ENCODE data around the gene CROT. TPM values are rescaled to one million over a fixed set of nuclear protein-coding genes. Genes with fewer than 3 reads are reported as not detected.

Gene CROT
- polyA plus RNA-seq, 2 of the 4 experiments (the other 2 are of a cell fraction), result 12.3 to 18.2 TPM

DNA sequence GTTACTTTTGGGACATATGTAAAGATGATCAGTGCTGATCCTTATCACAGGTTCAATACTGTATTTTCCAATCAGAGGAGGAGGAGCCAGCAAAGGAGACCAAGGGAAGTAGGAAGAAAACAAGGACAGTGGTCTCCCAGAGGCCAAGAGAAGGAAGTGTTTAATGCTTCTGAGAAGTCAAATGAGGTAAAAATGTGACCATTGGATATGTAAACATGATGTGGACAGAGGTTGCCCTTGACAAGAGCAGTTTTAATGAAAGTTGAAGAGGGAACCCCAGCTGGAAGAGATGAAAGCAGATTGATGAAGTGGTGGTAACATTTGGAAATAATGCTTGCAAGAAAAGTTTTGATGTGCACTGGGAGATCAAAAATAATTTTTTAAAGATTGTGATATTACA, 18.8 kb downstream of the CROT start:
- Histone ChIP-seq H3K27ac (no peak overlapping the region), H3K4me1 (no peaks in the 10 kb centered on the region), H3K4me3 (no peak overlapping the region), H3K4me2 (no peak overlapping the region), H3K9me3 (no peaks in the 10 kb centered on the region)
- CTCF ChIA-PET, result no interaction called here
- ATAC-seq, result no peak
- no peak for FAIRE-seq
- DNase-seq (ENCODE audit: low read depth in 1 of 2, low spot score in 1 of 2), result no peak
- TF ChIP-seq NPAS2 (CRISPR knock-in tag; IDR thresholded peaks at IDR 0.05; ENCODE audit: borderline replicate concordance) (no peak), CHD4 (IDR thresholded peaks at IDR 0.05; ENCODE audit: borderline replicate concordance) (no peak), GATA3 (IDR thresholded peaks at IDR 0.05; ENCODE audit: borderline replicate concordance) (no peak), HDAC2 (IDR thresholded peaks at IDR 0.05) (no peak), ZSCAN20 (CRISPR knock-in tag; IDR thresholded peaks at IDR 0.05) (no peak), ZC3H11A (IDR thresholded peaks at IDR 0.05) (no peak), BHLHE40 (IDR thresholded peaks at IDR 0.05; ENCODE audit: low read depth, low read length) (no peak), MAZ (IDR thresholded peaks at IDR 0.05; ENCODE audit: borderline replicate concordance, low read depth, low read length) (no peak), ZNF302 (CRISPR knock-in tag; IDR thresholded peaks at IDR 0.05) (no peak), TP53 (CRISPR knock-in tag; IDR thresholded peaks at IDR 0.05) (no peak), CBX8 (IDR thresholded peaks at IDR 0.05) (no peak), MYC (IDR thresholded peaks at IDR 0.05; ENCODE audit: borderline replicate concordance, low read length) (no peak), HOXA7 (CRISPR knock-in tag; IDR thresholded peaks at IDR 0.05) (no peak), ESRRA (IDR thresholded peaks at IDR 0.05; ENCODE audit: borderline replicate concordance, low read length) (no peak), MAFK (IDR thresholded peaks at IDR 0.05; ENCODE audit: partially characterized antibody) (no peak), SREBF2 (IDR thresholded peaks at IDR 0.05) (no peak), FOSB (CRISPR knock-in tag; IDR thresholded peaks at IDR 0.05) (no peak)
- TF ChIP-seq, protein P1, sequence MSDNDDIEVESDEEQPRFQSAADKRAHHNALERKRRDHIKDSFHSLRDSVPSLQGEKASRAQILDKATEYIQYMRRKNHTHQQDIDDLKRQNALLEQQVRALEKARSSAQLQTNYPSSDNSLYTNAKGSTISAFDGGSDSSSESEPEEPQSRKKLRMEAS (IDR thresholded peaks at IDR 0.05), result no peak
- TF ChIP-seq, protein P2, sequence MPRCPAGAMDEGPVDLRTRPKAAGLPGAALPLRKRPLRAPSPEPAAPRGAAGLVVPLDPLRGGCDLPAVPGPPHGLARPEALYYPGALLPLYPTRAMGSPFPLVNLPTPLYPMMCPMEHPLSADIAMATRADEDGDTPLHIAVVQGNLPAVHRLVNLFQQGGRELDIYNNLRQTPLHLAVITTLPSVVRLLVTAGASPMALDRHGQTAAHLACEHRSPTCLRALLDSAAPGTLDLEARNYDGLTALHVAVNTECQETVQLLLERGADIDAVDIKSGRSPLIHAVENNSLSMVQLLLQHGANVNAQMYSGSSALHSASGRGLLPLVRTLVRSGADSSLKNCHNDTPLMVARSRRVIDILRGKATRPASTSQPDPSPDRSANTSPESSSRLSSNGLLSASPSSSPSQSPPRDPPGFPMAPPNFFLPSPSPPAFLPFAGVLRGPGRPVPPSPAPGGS (IDR thresholded peaks at IDR 0.05), result no peak
- TF ChIP-seq, protein P3, sequence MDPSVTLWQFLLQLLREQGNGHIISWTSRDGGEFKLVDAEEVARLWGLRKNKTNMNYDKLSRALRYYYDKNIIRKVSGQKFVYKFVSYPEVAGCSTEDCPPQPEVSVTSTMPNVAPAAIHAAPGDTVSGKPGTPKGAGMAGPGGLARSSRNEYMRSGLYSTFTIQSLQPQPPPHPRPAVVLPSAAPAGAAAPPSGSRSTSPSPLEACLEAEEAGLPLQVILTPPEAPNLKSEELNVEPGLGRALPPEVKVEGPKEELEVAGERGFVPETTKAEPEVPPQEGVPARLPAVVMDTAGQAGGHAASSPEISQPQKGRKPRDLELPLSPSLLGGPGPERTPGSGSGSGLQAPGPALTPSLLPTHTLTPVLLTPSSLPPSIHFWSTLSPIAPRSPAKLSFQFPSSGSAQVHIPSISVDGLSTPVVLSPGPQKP (IDR thresholded peaks at IDR 0.05; ENCODE audit: low read depth, low read length), result no peak
- POLR2A ChIA-PET, result no interaction called here

DNA sequence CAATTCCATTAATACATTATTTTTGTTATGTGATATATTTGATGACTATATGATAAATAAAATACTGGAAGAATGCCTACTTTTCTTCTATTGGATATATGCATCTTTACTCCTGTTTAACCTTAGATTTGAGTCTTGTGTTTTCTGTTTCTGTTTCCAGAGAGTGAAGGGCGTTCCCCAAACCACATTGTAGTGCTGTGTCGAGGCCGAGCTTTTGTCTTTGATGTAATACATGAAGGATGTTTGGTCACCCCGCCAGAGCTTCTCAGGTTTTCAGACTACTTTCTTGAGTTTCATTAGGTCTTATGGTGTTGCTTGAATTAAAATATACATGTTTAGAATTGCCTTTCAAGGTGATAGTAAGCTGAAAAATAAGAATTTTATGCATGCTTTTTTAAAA, 23.8 kb downstream of the CROT start:
- WGBS (ENCODE audit: missing lambda C conversion rate), result 92% methylated on average over 4 of the region's 4 CpGs
- no peak for TF ChIP-seq RFX5 (IDR thresholded peaks at IDR 0.05)
- TF ChIP-seq, protein P4, sequence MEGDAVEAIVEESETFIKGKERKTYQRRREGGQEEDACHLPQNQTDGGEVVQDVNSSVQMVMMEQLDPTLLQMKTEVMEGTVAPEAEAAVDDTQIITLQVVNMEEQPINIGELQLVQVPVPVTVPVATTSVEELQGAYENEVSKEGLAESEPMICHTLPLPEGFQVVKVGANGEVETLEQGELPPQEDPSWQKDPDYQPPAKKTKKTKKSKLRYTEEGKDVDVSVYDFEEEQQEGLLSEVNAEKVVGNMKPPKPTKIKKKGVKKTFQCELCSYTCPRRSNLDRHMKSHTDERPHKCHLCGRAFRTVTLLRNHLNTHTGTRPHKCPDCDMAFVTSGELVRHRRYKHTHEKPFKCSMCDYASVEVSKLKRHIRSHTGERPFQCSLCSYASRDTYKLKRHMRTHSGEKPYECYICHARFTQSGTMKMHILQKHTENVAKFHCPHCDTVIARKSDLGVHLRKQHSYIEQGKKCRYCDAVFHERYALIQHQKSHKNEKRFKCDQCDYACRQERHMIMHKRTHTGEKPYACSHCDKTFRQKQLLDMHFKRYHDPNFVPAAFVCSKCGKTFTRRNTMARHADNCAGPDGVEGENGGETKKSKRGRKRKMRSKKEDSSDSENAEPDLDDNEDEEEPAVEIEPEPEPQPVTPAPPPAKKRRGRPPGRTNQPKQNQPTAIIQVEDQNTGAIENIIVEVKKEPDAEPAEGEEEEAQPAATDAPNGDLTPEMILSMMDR (IDR thresholded peaks at IDR 0.05), result no peak
- TF ChIP-seq TFCP2L1 (CRISPR knock-in tag; IDR thresholded peaks at IDR 0.05), result no peak
- TF ChIP-seq CHD2 (IDR thresholded peaks at IDR 0.05; ENCODE audit: low read length, partially characterized antibody), result no peak
- TF ChIP-seq, protein P1 (IDR thresholded peaks at IDR 0.05), result no peak
- TF ChIP-seq ZNF302 (CRISPR knock-in tag; IDR thresholded peaks at IDR 0.05), result no peak
- TF ChIP-seq SMC3 (IDR thresholded peaks at IDR 0.05), result no peak
- TF ChIP-seq, protein P5, sequence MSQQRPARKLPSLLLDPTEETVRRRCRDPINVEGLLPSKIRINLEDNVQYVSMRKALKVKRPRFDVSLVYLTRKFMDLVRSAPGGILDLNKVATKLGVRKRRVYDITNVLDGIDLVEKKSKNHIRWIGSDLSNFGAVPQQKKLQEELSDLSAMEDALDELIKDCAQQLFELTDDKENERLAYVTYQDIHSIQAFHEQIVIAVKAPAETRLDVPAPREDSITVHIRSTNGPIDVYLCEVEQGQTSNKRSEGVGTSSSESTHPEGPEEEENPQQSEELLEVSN (IDR thresholded peaks at IDR 0.05; ENCODE audit: borderline replicate concordance, low read depth), result no peak
- TF ChIP-seq, protein P3 (IDR thresholded peaks at IDR 0.05; ENCODE audit: low read depth, low read length), result no peak
- TF ChIP-seq EHMT2 (IDR thresholded peaks at IDR 0.05; ENCODE audit: low read depth), result no peak
- TF ChIP-seq KDM1A (IDR thresholded peaks at IDR 0.05; ENCODE audit: low read depth), result no peak
- TF ChIP-seq RCOR1 (IDR thresholded peaks at IDR 0.05; ENCODE audit: low read depth, low read length), result no peak
- no peak for TF ChIP-seq NFE2L2 (conservative IDR thresholded peaks at IDR 0.05; ENCODE audit: low read length)
- TF ChIP-seq HEYL (CRISPR knock-in tag; IDR thresholded peaks at IDR 0.05), result no peak
- no peak for TF ChIP-seq ZSCAN20 (CRISPR knock-in tag; IDR thresholded peaks at IDR 0.05)
- no peak for TF ChIP-seq MAZ (IDR thresholded peaks at IDR 0.05; ENCODE audit: borderline replicate concordance, low read depth, low read length)
- no peak for TF ChIP-seq POLR2AphosphoS2 (conservative IDR thresholded peaks at IDR 0.05; ENCODE audit: low read length)
- Histone ChIP-seq H3K27ac (no peak overlapping the region), H3K4me3 (no peak overlapping the region), H3K4me1 (peaks cover 7% of the 10 kb centered on the region; the same call in 2 of the 3 replicates), H3K9me3 (no peaks in the 10 kb centered on the region), H3K4me2 (no peak overlapping the region)
- ATAC-seq (no peak), FAIRE-seq (no peak), DNase-seq (ENCODE audit: low read depth in 1 of 2, low spot score in 1 of 2) (no peak)
- CTCF ChIA-PET, result interaction anchor here (0.9 kb wide), 1 partner anchor 57 kb away, joined by 3 read pairs; no protein-coding TSS in a partner anchor
- POLR2A ChIA-PET, result no interaction called here
